HG02571 (cell line): Measurements from ENCODE around the gene COIL.

ENCODE experiments used
- ATAC-seq: cut with Tn5 transposase; IDR thresholded peaks from one replicate; pipeline ENCODE4 v1.9.1; 2021; ENCODE audit warnings: mild to moderate bottlenecking, moderate library complexity; ENCODE audit not compliant: unreplicated experiment

The COIL gene

DNA sequence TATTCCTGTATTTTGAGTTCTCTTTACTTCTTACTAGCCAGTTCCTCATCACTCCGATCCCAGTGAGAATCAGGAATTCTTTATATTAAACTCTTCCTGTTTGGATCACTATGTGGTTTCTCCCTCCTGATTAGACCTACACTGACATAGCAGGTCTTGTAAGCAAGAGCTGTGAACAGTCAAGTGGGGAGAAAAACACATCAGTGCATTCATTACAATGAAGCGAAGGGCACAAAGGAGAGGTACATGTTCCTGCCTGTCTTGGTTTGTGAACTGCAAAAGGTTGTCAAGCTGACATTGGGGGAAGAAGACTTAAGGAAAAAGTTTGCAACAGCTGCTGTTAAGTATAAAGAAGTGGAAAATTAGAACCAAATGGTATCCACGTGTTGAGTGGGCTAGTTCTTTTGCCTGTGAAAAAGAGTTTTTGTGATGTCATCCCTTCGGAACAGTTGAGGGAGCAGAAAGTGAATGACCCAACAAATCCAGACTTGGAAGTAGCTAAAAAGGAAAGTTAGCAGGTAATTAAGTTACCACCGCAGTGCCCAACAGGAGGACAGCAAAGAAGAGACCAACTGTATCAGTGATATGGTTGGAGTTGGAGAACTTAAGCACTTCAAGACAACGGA lies 24.0 kb downstream of the COIL start:
- no peak for ATAC-seq

GRCh38 chr17:56935461-56935860 lies 25.4 kb downstream of the COIL start:
- ATAC-seq = no peak

GRCh38 chr17:56934280-56934679 lies 26.6 kb downstream of the COIL start:
- ATAC-seq = no peak

- no peak for ATAC-seq
Measured at GRCh38 chr17:56933868-56934267, 27.0 kb downstream of the COIL start.

GRCh38 chr17:56933151-56933745 lies 27.6 kb downstream of the COIL start:
- no peak for ATAC-seq

DNA sequence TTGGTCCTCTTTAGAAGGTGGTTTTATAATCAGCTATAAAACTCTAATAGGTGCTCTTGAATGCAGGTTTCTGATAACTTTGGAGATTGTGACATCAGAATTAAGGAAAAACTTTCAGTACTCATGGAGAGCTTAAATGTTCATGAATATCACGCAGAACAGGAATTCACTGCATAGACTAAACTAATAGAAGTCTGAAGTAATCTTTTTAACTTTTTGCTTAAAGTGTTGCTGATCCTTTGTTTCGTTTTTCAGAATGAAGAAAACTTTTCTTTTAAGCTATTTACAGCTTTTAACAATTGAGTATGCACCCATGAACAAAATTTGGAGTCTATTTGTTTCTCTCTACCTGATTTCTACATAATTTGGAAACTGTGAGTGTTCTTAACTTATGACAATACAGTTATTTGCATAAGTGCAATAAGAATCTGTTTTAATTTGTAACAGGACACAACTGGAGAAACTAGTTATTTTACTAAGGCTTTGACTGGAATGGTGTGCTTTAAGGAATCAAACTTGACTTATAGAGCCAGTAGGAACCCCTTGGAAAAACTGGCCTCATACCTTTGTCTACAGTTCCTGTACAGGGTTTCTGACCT lies 30.0 kb downstream of the COIL start:
- no peak for ATAC-seq

DNA sequence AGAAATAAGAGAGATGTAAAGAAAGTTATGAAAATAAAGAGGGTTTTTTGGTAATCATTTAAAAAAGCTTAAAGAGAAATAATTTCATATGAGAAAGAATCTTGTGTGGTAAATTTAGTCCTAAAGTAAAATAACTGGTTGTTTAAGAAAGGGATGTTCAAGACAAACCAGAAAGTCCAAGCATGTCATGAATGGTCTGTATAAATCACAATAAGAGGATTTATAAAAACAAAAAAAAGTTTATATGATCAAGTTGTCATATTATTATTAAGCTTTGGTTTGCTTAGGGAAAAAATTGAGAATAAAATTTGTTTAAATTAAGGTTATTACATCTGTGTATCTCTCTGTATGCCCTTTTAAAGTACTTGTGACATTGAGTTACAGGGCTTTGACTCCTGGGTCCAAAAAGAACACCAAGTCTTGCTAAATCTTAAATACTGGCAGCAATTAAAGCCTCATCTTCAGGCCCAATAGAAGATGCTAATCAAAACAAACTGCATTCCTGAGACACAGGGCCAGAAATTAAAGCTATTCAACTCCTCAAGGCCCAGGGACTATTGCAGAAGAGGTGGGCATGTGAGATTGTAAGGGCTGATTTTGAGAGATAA lies 31.4 kb downstream of the COIL start:
- ATAC-seq = no peak

- ATAC-seq = no peak
Measured at GRCh38 chr17:56928586-56928985, 32.3 kb downstream of the COIL start.

DNA sequence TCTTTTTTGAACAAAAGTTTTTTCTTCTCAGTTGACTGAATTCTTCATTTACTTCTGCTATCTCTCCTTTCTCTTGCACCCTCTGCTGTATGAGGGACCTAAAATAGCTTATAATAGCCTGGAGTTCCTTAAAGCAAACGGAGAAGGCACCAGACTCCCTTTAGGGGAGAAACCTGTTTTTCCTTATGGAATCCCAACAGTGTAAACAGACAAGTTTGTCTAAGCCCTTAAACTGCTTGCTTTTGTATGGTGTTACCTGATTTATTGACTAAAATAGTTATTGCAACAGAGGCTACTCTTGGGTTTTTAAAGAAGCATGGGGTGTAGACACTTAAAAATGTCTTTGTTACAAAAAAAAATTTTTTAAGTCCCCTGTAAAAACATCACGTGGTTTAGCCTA lies 34.1 kb downstream of the COIL start:
- ATAC-seq = no peak

DNA sequence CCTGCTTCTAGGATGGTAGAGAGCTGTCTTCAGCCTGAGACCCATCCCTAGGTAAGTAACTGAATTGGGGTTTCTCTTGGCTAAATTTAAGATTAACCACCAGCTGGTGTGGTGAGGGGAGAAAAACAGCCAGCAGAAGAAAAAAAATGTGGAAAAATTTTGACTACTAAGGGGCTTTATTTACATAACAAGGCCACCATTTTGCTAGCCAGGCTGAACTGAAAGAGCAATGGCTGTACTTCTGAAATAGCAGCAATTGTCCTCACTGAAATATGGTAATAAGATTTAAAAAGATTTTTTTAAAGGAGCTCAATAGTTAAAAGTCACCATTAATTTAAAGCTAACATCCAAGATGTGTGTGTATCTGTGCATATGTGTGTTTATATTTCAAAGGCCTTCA lies 34.6 kb downstream of the COIL start:
- ATAC-seq = no peak

DNA sequence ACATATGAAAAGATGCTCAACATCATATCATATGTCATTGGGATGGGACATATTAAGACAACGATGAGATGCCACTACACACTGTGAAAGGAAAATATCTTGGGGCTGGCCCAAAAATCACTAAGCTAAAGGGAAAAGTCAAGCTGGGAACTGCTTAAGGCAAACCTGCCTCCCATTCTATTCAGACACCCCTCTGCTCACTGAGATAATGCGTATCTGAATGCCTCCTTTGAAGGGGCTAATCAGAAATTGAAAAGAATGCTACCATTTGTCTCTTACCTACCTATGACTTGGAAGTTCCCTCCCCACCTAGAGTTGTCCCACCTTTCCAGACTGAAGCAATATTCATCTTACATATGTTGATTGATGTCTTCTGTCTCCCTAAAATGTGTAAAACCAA lies 35.8 kb downstream of the COIL start:
- ATAC-seq = no peak

DNA sequence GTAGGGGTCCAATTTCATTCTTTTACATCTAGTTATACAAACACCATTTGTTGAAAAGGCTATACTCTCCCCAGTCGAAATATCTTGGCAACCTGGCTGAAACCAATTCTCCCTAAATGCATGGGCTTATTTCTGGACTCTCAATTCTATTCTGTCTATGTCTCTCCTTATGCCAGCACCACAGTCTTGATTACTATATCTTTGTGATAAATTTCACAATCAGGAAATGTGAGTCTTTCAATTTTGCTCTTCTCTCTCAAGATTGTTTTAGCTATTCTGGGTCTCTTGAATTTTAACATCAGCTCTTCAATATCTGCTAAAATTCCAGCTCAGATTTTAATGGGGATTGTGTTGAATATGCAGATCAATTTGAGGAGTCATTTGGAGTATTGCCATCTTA lies 41.1 kb downstream of the COIL start:
- no peak for ATAC-seq

- ATAC-seq = no peak
Measured at GRCh38 chr17:56918916-56919315, 41.9 kb downstream of the COIL start.

GRCh38 chr17:56917559-56918296 lies 43.1 kb downstream of the COIL start:
- no peak for ATAC-seq

- ATAC-seq = no peak
Measured at GRCh38 chr17:56914581-56915273, 46.1 kb downstream of the COIL start.

GRCh38 chr17:56913867-56914580 lies 46.8 kb downstream of the COIL start, which contains the start of gene TRIM25:
Gene TRIM25 (minus strand): TSS chr17:56914049. CDS start chr17:56913988, 61 bp downstream.
- peak; percentile 73 for ATAC-seq

DNA sequence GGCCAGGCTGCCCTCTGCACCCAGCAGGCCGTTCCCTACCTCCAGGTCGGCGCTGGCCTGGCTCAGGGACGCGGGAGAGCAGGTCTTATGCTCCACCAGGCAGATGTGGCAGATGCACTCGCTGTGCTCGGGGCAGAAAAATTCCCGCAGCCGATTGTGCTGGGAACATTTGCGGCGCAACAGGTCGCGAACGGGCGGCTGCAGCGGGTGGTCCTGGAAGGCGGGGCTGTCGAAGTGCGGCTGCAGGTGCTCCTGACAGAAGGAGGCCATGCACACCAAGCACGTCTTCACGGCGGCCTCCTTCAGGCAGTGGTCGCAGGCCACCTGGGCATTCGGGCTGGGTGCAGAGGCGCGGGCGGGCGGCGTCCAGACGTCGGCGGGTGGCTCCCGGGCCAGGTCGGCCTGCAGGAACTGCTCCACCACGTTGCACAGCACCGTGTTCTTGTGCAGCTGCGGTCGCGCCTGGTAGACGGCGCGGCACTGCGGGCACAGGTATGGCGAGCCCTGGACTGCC lies 47.4 kb downstream of the COIL start:
- ATAC-seq = peak; percentile 33

DNA sequence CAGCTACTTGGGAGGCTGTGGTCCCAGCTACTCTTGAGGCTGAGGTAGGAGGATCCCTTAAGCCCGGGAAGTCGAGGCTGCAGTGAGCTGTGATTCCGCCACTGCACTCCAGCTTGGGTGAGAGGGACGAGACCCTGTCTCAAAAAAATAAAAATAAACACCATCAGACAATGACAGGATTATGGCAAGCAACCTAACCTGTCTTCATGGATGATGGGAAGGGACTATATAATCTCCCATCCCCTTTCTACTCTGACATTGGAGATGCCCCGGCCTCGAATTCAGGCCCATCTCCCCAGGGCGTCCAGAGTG lies 47.9 kb downstream of the COIL start:
- ATAC-seq = no peak

DNA sequence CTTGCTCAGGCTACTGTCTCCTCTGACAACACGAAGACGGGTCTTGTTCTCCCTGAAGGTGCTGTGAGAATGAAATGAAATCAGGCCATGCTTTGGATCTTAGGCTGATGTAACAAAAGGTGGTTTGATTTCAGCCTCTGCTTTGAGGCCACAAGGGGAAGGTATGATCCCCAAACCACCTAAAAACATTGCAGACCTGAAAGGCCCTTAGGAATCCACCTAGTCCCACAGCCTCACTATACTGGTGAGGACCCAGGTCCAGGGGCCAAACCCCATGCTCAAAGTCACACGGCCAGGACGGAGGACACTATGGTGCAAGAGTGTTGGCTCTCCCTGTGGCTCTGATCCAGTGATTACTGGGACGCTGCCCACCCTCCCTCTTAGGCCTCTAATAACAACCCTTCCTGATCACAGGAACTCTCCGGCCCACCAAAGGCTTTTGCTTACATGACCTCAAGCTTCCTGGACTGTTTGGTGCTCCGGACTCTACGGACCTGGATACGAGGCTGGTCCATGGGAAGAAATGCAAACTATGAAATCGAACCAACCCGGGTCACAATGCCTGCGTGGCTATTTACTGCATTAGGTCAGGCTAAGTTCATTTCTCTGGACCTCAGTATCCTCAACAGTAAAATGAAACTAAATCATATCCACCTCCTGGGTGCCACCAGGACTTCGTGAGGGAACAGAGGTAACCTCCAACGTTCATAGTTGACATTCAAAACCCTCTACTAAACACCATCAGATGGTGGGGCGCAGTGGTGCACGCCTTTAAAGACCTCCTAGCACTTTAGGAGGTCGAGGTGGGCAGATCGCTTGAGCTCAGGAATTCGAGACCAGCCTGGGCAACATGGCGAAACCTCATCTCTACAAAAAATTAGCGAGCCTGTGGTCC lies 48.5 kb downstream of the COIL start:
- no peak for ATAC-seq
